ENCODE measurements around the gene PCSK9. TPM values are rescaled to one million over a fixed set of nuclear protein-coding genes. Genes with fewer than 3 reads are reported as not detected.

The PCSK9 gene
- total RNA-seq, 1 experiment from 2014 or later = 41.6 TPM

DNA sequence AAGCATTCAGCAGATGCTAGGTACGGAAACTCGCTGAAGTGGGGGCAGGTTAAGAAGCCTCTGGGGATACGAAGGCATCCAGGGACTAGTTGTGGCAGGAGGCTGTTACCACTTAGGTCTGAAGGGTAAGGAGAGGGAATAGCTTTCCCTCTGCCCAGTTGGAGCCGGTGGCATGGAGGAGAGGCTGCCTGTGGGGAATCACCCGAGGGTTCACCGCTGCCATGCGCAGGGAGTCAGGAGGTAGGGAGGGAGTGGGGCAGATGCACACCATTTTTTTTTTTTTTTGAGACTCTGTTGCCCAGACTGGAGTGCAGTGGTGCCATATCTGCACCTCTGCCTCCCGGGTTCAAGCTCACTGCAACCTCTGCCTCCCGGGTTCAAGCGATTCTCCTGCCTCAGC, 6.1 kb downstream of the PCSK9 start:
- no peak overlapping the region for H3K4me3 Mint-ChIP-seq (ENCODE audit: low read depth, unreplicated experiment)
- peaks cover 23% of the 10 kb centered on the region for H3K36me3 Mint-ChIP-seq (ENCODE audit: insufficient read depth, unreplicated experiment)
- intact Hi-C loops (cut with micrococcal nuclease; ENCODE audit: unreplicated experiment) = loop anchor here (10.0 kb wide), 1 partner anchor 59 kb away; no protein-coding TSS in a partner anchor
- TF ChIP-seq, protein P1, sequence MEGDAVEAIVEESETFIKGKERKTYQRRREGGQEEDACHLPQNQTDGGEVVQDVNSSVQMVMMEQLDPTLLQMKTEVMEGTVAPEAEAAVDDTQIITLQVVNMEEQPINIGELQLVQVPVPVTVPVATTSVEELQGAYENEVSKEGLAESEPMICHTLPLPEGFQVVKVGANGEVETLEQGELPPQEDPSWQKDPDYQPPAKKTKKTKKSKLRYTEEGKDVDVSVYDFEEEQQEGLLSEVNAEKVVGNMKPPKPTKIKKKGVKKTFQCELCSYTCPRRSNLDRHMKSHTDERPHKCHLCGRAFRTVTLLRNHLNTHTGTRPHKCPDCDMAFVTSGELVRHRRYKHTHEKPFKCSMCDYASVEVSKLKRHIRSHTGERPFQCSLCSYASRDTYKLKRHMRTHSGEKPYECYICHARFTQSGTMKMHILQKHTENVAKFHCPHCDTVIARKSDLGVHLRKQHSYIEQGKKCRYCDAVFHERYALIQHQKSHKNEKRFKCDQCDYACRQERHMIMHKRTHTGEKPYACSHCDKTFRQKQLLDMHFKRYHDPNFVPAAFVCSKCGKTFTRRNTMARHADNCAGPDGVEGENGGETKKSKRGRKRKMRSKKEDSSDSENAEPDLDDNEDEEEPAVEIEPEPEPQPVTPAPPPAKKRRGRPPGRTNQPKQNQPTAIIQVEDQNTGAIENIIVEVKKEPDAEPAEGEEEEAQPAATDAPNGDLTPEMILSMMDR (IDR thresholded peaks at IDR 0.05; ENCODE audit: unreplicated experiment) = no peak
- no TSS peak for BruUV-seq (replicated peaks)
- no peak overlapping the region for H3K27ac Mint-ChIP-seq (ENCODE audit: unreplicated experiment)
- H3K4me1 Mint-ChIP-seq (ENCODE audit: low read depth, unreplicated experiment) = peaks cover 19% of the 10 kb centered on the region
- CTCF ChIA-PET = no interaction called here
- no peaks in the 10 kb centered on the region for H3K9me3 Mint-ChIP-seq (ENCODE audit: low read depth, unreplicated experiment)
- no peaks in the 10 kb centered on the region for H3K27me3 Mint-ChIP-seq (ENCODE audit: unreplicated experiment)
- no peak for DNase-seq

DNA sequence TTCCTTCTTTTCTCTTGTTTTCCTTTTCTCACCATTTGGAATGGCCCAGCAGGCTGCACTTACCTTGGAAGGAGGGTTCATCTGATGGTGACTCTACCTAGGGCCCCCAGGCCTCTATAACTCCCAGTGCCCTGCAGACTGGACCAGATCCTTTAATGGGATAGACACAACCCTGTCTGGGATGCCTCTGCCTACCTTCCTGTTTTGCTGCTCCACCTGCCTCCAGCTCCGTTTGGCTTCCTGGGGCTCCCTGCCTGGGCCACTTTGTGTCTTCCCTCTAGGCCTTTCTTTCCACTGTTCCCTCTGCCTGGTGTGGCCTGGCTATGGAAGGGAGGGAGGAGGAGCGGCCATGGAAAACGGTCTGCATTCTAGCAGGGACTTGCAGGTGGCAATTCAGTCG, 7.5 kb downstream of the PCSK9 start:
- Mint-ChIP-seq H3K27me3 (ENCODE audit: unreplicated experiment) (no peaks in the 10 kb centered on the region), H3K27ac (ENCODE audit: unreplicated experiment) (no peak overlapping the region), H3K9me3 (ENCODE audit: low read depth, unreplicated experiment) (no peaks in the 10 kb centered on the region), H3K4me3 (ENCODE audit: low read depth, unreplicated experiment) (no peak overlapping the region), H3K4me1 (ENCODE audit: low read depth, unreplicated experiment) (peaks cover 10% of the 10 kb centered on the region), H3K36me3 (ENCODE audit: insufficient read depth, unreplicated experiment) (peaks cover 10% of the 10 kb centered on the region)
- no TSS peak for BruUV-seq (replicated peaks)
- CTCF ChIA-PET = no interaction called here
- TF ChIP-seq, protein P1 (IDR thresholded peaks at IDR 0.05; ENCODE audit: unreplicated experiment) = no peak
- intact Hi-C loops (cut with micrococcal nuclease; ENCODE audit: unreplicated experiment) = loop anchor here (10.0 kb wide), 1 partner anchor 58 kb away; no protein-coding TSS in a partner anchor
- DNase-seq = no peak

DNA sequence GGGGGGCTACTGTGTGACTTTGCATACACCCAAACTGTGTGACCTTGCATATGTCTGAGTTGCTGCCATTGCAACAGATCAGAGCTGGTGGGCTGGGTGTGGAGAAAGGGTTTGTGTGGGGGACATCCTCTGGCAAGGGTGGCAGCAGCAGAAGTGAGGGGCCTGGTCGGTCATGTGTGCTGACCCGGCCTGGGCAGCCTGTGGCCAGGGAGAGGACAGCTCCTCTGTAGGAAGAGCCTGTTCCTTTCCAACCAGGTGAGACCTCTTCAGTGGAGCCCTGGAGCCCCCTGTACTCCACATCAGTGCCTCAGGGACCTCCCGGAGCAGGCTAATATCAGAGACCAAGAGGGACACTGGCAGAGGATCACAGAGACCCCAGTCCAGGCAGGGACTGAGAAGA, 8.3 kb downstream of the PCSK9 start:
- CTCF ChIA-PET = no interaction called here
- Mint-ChIP-seq H3K4me1 (ENCODE audit: low read depth, unreplicated experiment) (peaks cover 7% of the 10 kb centered on the region), H3K27ac (ENCODE audit: unreplicated experiment) (no peak overlapping the region), H3K27me3 (ENCODE audit: unreplicated experiment) (no peaks in the 10 kb centered on the region), H3K36me3 (ENCODE audit: insufficient read depth, unreplicated experiment) (peaks cover 18% of the 10 kb centered on the region), H3K9me3 (ENCODE audit: low read depth, unreplicated experiment) (no peaks in the 10 kb centered on the region), H3K4me3 (ENCODE audit: low read depth, unreplicated experiment) (no peak overlapping the region)
- DNase-seq = no peak
- TF ChIP-seq, protein P1 (IDR thresholded peaks at IDR 0.05; ENCODE audit: unreplicated experiment) = no peak
- intact Hi-C loops (cut with micrococcal nuclease; ENCODE audit: unreplicated experiment) = loop anchor here (10.0 kb wide), 1 partner anchor 57 kb away; no protein-coding TSS in a partner anchor
- no TSS peak for BruUV-seq (replicated peaks)

DNA sequence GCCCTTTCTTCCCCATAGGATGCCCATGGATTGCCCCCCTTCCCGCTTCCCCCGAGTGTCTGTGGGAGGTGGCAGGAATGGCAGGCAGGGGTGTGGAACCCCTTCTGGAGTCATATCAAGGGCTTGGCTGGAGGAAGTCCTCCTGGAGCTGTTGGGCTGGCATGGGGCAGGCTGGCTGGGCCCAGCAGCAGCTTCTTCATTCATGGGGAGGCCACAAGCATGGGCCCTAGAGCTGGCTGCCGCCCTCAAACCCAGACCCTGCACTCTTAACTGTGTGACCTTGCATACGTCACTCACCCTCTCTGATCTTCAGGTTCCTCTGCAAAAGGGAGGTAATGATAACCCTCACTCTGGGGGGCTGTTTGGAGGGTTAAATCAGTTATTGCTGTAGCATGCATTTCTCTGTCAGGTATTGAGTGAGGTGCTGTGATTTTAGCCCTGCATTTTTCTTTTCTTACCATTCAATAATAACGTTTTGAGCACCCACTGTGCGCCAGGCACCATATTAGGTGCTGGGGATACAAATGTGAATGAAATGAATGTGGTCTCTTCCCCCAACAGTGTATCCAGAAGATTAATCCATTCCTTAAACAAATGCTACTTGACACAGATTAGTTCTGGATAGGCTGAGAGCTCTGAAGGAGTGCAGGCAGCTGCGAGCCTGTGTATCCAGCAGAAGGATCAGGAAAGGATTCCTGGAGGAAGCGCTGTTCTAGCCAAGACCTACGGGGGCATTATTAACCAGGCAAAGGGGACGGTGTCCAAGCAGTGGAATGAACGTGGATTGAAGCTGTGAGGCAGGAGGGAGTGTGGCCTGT, 9.3 kb downstream of the PCSK9 start:
- H3K4me3 Mint-ChIP-seq (ENCODE audit: low read depth, unreplicated experiment) = no peak overlapping the region
- no peak overlapping the region for H3K27ac Mint-ChIP-seq (ENCODE audit: unreplicated experiment)
- H3K4me1 Mint-ChIP-seq (ENCODE audit: low read depth, unreplicated experiment) = no peaks in the 10 kb centered on the region

More for the DNA sequence above, 9.3 kb downstream of the PCSK9 start:
- no peaks in the 10 kb centered on the region for H3K9me3 Mint-ChIP-seq (ENCODE audit: low read depth, unreplicated experiment)
- no TSS peak for BruUV-seq (replicated peaks)
- H3K36me3 Mint-ChIP-seq (ENCODE audit: insufficient read depth, unreplicated experiment) = peaks cover 19% of the 10 kb centered on the region
- intact Hi-C loops (cut with micrococcal nuclease; ENCODE audit: unreplicated experiment) = loop anchor here (10.0 kb wide), 1 partner anchor 56 kb away; no protein-coding TSS in a partner anchor
- H3K27me3 Mint-ChIP-seq (ENCODE audit: unreplicated experiment) = no peaks in the 10 kb centered on the region
- CTCF ChIA-PET = no interaction called here
- TF ChIP-seq, protein P1 (IDR thresholded peaks at IDR 0.05; ENCODE audit: unreplicated experiment) = no peak
- no peak for DNase-seq
